SK-N-SH treated with all-trans-retinoic acid at 6 μM for 48 hours (cell line): Measurements from ENCODE around the gene SLC24A5.

Experiments
- ATAC-seq: fragments of 200-7000 bp; cut with Tn5 transposase; 3 replicates; pipeline ENCODE4 v1.9.1; 2020; ENCODE audit warnings: mild to moderate bottlenecking, moderate library complexity
- ARNTL ChIP-seq: fragments of 450-650 bp; formaldehyde crosslinking; IDR thresholded peaks from 2 replicates; pipeline ENCODE4 v1.5.0; 2020; ENCODE audit warnings: low read depth, mild to moderate bottlenecking, moderate library complexity, borderline replicate concordance
- BACH2 ChIP-seq: fragments of 250-450 bp; sonication (Bioruptor Pico); IDR thresholded peaks from 2 replicates; pipeline ENCODE4 v1.9.0; 2021; ENCODE audit warnings: mild to moderate bottlenecking, borderline replicate concordance
- CSDC2 ChIP-seq: fragments of 250-450 bp; sonication (Bioruptor Pico); IDR thresholded peaks from 2 replicates; pipeline ENCODE4 v1.5.0; 2020; ENCODE audit warnings: mild to moderate bottlenecking, moderate library complexity
- GLIS3 ChIP-seq: fragments of 250-450 bp; sonication (Bioruptor Pico); IDR thresholded peaks from 2 replicates; pipeline ENCODE4 v1.5.0; 2020; ENCODE audit warnings: mild to moderate bottlenecking, moderate library complexity
- ISL1 ChIP-seq: fragments of 250-450 bp; sonication (Bioruptor Pico); IDR thresholded peaks from 2 replicates; pipeline ENCODE4 v2.1.2; 2022; ENCODE audit warnings: mild to moderate bottlenecking, moderate library complexity
- OSR1 ChIP-seq: fragments of 250-450 bp; sonication (Bioruptor Pico); IDR thresholded peaks from 2 replicates; pipeline ENCODE4 v1.8.0; 2022; ENCODE audit warnings: moderate library complexity, mild to moderate bottlenecking, inconsistent platforms
- PPARA ChIP-seq: fragments of 250-450 bp; sonication (Bioruptor Pico); IDR thresholded peaks from 2 replicates; pipeline ENCODE4 v1.5.0; 2020; ENCODE audit warnings: mild to moderate bottlenecking, borderline replicate concordance
- RARB ChIP-seq: fragments of 250-450 bp; sonication (Bioruptor Pico); IDR thresholded peaks from 2 replicates; pipeline ENCODE4 v1.8.0; 2021; ENCODE audit warnings: mild to moderate bottlenecking, moderate library complexity
- TCF4 ChIP-seq: fragments of 250-450 bp; sonication (Bioruptor Pico); IDR thresholded peaks from 2 replicates; pipeline ENCODE4 v1.8.0; 2021; ENCODE audit warnings: mild to moderate bottlenecking, moderate library complexity, borderline replicate concordance
- ZC3H10 ChIP-seq: fragments of 250-450 bp; sonication (Bioruptor Pico); IDR thresholded peaks from 2 replicates; pipeline ENCODE4 v1.5.1; 2021; ENCODE audit warnings: mild to moderate bottlenecking, moderate library complexity
- ZFP3 ChIP-seq: fragments of 250-450 bp; sonication (Bioruptor Pico); IDR thresholded peaks from 2 replicates; pipeline ENCODE4 v1.5.0; 2020; ENCODE audit warnings: mild to moderate bottlenecking, moderate library complexity
- ZFP30 ChIP-seq: fragments of 450-650 bp; formaldehyde crosslinking; IDR thresholded peaks from 2 replicates; pipeline ENCODE4 v1.5.0; 2022; ENCODE audit warnings: mild to moderate bottlenecking, moderate library complexity
- ZNF565 ChIP-seq: fragments of 450-650 bp; formaldehyde crosslinking; conservative IDR thresholded peaks from 2 replicates; pipeline ENCODE4 v1.5.0; 2020; ENCODE audit warnings: low read depth, mild to moderate bottlenecking, moderate library complexity
- ZNF70 ChIP-seq: fragments of 450-650 bp; formaldehyde crosslinking; IDR thresholded peaks from 2 replicates; pipeline ENCODE4 v1.5.0; 2020; ENCODE audit warnings: mild to moderate bottlenecking, moderate library complexity
- ZNF8 ChIP-seq: fragments of 450-650 bp; formaldehyde crosslinking; IDR thresholded peaks from 2 replicates; pipeline ENCODE4 v1.5.0; 2020; ENCODE audit warnings: mild to moderate bottlenecking, moderate library complexity
- TF ChIP-seq, protein P1 (sequence below): fragments of 250-450 bp; sonication (Bioruptor Pico); IDR thresholded peaks from 2 replicates; pipeline ENCODE4 v1.5.1; 2020; ENCODE audit warnings: low read depth, mild to moderate bottlenecking, moderate library complexity
- TF ChIP-seq, protein P2 (sequence below): fragments of 250-450 bp; sonication (Bioruptor Pico); IDR thresholded peaks from 2 replicates; pipeline ENCODE4 v1.8.0; 2020; ENCODE audit warnings: mild to moderate bottlenecking, moderate library complexity, borderline replicate concordance
- TF ChIP-seq, protein P3 (sequence below): fragments of 250-450 bp; sonication (Bioruptor Pico); IDR thresholded peaks from 2 replicates; pipeline ENCODE4 v1.5.1; 2021; ENCODE audit warnings: mild to moderate bottlenecking, moderate library complexity
- TF ChIP-seq, protein P4 (sequence below): fragments of 250-450 bp; sonication (Bioruptor Pico); IDR thresholded peaks from 2 replicates; pipeline ENCODE4 v1.5.0; 2020; ENCODE audit warnings: mild to moderate bottlenecking, moderate library complexity

The SLC24A5 gene

DNA sequence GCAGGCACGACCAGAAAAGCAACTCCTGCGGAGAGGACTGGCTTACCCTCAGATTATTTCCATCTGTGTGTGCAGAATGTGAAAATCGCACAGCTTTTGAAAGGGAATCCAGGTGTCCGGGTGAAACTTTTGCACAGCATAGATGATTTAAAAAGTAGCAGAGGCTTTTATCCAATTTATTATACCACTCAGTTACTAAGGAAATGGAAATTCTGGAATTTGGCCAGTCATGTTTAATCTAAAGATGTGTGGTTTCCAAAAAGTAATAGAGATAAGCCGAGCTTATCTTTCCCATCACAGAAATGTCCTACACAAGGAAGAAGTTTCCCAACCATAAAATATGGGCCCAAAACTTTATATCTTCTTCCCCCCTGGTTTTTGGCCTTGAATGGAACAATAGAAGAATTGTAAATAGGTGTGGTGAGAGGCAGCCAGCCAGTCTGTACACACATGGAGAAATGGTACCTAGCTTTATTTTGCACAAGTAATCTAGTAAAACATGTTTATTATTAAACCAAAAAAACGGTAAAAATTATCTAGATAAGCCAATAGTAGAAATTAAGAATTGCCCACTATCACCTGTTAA is 19.3 kb upstream of the SLC24A5 start:
- no peak; the same call in 2 of the 3 replicates for ATAC-seq
- TF ChIP-seq TCF4 (CRISPR knock-in tag), result peak; percentile 15; the same call in 1 of the 2 replicates
- TF ChIP-seq OSR1 (CRISPR knock-in tag), result no peak
- TF ChIP-seq ZFP3 (CRISPR knock-in tag), result no peak
- no peak for TF ChIP-seq ZNF8 (CRISPR knock-in tag)
- no peak for TF ChIP-seq ZNF70
- TF ChIP-seq RARB (CRISPR knock-in tag), result no peak
- TF ChIP-seq, protein P1, sequence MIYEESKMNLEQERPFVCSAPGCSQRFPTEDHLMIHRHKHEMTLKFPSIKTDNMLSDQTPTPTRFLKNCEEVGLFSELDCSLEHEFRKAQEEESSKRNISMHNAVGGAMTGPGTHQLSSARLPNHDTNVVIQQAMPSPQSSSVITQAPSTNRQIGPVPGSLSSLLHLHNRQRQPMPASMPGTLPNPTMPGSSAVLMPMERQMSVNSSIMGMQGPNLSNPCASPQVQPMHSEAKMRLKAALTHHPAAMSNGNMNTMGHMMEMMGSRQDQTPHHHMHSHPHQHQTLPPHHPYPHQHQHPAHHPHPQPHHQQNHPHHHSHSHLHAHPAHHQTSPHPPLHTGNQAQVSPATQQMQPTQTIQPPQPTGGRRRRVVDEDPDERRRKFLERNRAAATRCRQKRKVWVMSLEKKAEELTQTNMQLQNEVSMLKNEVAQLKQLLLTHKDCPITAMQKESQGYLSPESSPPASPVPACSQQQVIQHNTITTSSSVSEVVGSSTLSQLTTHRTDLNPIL (CRISPR knock-in tag), result no peak
- TF ChIP-seq ZFP30 (CRISPR knock-in tag), result no peak
- peak; percentile 92 for TF ChIP-seq ISL1 (CRISPR knock-in tag)

DNA sequence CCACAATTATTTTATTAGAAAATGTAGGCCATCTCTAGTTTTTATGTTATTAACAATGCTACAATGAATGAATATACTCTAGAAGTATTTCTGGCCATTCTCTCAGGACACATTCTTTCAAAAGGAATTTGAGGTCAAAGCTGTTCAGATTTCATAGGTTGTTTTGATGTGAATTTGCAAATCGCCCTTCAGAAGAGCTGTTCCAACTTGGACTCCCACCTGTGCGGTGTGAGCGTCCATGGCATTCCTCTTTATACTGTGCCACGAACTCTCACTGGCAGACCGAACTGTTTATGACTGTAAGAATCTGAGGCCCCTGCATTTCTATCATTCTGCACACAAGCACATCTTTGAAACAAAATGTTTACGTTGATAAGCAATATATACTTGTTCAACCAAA is 18.6 kb upstream of the SLC24A5 start:
- ATAC-seq, result no peak
- TF ChIP-seq ARNTL (CRISPR knock-in tag), result no peak
- TF ChIP-seq GLIS3 (CRISPR knock-in tag), result no peak
- TF ChIP-seq, protein P1 (CRISPR knock-in tag), result no peak
- TF ChIP-seq ISL1 (CRISPR knock-in tag), result no peak
- no peak for TF ChIP-seq TCF4 (CRISPR knock-in tag)
- TF ChIP-seq RARB (CRISPR knock-in tag), result no peak
- no peak for TF ChIP-seq ZC3H10 (CRISPR knock-in tag)
- no peak for TF ChIP-seq ZNF70
- no peak for TF ChIP-seq CSDC2
- TF ChIP-seq BACH2, result no peak

DNA sequence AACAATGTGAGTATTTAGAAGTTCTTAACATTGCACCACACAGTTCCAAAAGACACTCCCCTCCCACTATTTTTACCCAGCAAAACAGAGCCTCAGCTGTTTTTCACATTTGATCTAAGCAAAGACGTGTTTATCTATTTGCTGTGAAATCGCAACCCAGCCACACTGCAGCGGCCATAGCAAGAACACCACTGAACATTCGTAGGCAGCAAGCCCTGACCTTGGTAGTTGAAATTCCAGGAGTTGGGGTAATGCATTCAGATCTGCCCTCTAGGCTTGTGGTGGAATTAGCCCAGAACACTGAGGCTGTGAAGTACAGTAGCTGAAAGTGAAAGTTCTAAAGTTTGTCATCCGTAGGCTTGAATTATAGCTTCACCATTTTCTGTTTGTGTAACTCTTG is 17.1 kb upstream of the SLC24A5 start:
- ATAC-seq, result no peak
- TF ChIP-seq, protein P2, sequence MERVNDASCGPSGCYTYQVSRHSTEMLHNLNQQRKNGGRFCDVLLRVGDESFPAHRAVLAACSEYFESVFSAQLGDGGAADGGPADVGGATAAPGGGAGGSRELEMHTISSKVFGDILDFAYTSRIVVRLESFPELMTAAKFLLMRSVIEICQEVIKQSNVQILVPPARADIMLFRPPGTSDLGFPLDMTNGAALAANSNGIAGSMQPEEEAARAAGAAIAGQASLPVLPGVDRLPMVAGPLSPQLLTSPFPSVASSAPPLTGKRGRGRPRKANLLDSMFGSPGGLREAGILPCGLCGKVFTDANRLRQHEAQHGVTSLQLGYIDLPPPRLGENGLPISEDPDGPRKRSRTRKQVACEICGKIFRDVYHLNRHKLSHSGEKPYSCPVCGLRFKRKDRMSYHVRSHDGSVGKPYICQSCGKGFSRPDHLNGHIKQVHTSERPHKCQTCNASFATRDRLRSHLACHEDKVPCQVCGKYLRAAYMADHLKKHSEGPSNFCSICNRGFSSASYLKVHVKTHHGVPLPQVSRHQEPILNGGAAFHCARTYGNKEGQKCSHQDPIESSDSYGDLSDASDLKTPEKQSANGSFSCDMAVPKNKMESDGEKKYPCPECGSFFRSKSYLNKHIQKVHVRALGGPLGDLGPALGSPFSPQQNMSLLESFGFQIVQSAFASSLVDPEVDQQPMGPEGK (CRISPR knock-in tag), result no peak
- TF ChIP-seq RARB (CRISPR knock-in tag), result no peak
- TF ChIP-seq ZC3H10 (CRISPR knock-in tag), result no peak
- no peak for TF ChIP-seq ZNF70
- TF ChIP-seq BACH2, result no peak
- no peak for TF ChIP-seq PPARA
- TF ChIP-seq, protein P1 (CRISPR knock-in tag), result no peak
- TF ChIP-seq, protein P3, sequence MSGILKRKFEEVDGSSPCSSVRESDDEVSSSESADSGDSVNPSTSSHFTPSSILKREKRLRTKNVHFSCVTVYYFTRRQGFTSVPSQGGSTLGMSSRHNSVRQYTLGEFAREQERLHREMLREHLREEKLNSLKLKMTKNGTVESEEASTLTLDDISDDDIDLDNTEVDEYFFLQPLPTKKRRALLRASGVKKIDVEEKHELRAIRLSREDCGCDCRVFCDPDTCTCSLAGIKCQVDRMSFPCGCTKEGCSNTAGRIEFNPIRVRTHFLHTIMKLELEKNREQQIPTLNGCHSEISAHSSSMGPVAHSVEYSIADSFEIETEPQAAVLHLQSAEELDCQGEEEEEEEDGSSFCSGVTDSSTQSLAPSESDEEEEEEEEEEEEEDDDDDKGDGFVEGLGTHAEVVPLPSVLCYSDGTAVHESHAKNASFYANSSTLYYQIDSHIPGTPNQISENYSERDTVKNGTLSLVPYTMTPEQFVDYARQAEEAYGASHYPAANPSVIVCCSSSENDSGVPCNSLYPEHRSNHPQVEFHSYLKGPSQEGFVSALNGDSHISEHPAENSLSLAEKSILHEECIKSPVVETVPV, result no peak
- TF ChIP-seq, protein P4, sequence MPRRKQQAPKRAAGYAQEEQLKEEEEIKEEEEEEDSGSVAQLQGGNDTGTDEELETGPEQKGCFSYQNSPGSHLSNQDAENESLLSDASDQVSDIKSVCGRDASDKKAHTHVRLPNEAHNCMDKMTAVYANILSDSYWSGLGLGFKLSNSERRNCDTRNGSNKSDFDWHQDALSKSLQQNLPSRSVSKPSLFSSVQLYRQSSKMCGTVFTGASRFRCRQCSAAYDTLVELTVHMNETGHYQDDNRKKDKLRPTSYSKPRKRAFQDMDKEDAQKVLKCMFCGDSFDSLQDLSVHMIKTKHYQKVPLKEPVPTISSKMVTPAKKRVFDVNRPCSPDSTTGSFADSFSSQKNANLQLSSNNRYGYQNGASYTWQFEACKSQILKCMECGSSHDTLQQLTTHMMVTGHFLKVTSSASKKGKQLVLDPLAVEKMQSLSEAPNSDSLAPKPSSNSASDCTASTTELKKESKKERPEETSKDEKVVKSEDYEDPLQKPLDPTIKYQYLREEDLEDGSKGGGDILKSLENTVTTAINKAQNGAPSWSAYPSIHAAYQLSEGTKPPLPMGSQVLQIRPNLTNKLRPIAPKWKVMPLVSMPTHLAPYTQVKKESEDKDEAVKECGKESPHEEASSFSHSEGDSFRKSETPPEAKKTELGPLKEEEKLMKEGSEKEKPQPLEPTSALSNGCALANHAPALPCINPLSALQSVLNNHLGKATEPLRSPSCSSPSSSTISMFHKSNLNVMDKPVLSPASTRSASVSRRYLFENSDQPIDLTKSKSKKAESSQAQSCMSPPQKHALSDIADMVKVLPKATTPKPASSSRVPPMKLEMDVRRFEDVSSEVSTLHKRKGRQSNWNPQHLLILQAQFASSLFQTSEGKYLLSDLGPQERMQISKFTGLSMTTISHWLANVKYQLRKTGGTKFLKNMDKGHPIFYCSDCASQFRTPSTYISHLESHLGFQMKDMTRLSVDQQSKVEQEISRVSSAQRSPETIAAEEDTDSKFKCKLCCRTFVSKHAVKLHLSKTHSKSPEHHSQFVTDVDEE, result no peak
- TF ChIP-seq ZNF565 (CRISPR knock-in tag), result no peak
